ENCODE data around the gene CIB4.
"Not testable (repeated sequence)": the region's sequence is repeated elsewhere in the genome, so short reads cannot be mapped to it uniquely, and the experiment has no call there.

CIB4 gene

GRCh38 chr2:26568076-26568890 is 72.9 kb downstream of the CIB4 start:
- no peak for DNase-seq (ENCODE audit: low spot score)

- no peak for DNase-seq (ENCODE audit: low spot score)
These were observed 73.6 kb downstream of the CIB4 start for GRCh38 chr2:26567534-26567933.

- not testable (repeated sequence) for DNase-seq (ENCODE audit: low spot score)
These were observed 74.4 kb downstream of the CIB4 start for GRCh38 chr2:26566731-26567130.

GRCh38 chr2:26566081-26566375 is 75.1 kb downstream of the CIB4 start:
- no peak for DNase-seq (ENCODE audit: low spot score)

- DNase-seq (ENCODE audit: low spot score), result no peak
These were observed 77.0 kb downstream of the CIB4 start for GRCh38 chr2:26564121-26564644.

- no peak for DNase-seq (ENCODE audit: low spot score)
These were observed 77.5 kb downstream of the CIB4 start for GRCh38 chr2:26563686-26564085.

GRCh38 chr2:26562811-26563645 is 78.1 kb downstream of the CIB4 start:
- peak; percentile 95 for DNase-seq (ENCODE audit: low spot score)

DNA sequence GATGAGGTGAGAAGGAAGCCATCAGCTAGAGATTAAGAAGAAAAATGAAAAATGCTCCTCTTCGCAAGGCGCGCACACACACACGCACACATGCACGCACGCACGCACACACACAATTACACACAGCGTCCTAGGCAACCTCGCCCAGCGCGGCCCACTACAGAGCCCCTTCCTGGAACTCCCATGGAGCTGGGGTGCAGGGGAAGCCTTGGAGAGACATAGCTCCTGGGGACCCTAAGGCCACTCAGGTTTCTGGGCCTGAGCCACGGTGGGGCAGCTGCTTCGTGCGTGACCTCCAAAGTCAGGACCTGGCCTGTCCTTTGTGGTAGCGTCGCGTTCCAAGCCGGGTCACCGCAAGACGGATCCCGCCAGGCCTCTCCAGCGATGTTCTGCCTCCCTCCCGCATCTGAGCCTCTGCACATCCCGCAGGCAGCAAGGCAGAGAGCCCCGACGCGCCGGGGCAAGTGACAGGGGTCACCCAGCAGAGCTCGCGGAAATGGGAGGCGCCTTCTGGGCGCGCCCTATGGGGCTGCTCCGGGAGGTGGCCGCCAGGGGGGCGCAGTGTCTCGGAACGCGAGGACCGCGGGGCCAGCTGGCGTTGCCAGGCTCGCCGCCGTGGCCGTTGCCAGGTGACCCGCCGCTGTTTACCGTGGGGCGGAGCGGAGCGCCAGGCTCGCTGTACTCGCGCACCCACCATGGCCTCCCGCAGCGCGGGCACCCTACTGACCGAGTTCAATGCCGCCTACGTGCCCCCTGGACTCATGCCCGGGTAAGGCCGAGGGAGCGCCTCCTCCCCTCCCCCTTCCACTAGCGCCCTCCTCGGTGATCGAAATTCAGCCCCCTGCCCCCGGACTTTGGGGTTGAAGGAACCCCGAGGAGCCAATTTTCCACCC is 79.0 kb downstream of the CIB4 start:
- peak; percentile 40 for DNase-seq (ENCODE audit: low spot score)

DNA sequence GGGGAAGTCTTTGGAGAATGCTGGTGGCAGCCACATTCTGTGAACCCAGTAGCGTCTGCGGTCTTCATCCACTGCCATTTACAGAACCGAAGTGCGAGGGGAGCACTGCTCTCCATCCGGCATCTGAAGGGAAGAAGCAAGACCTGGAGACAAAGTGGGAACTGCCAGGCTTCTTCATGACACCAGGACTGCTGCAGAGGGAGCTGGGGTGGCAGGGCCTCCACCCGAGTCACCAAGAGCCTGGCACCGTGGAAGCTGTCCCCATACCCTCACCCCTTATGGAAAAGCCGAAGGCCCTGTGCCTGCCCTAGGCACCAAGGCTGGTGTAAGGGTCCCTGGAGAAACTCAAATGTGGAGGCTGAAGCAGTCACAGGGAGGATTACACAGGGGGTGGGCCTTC is 79.8 kb downstream of the CIB4 start:
- no peak for DNase-seq (ENCODE audit: low spot score)

DNA sequence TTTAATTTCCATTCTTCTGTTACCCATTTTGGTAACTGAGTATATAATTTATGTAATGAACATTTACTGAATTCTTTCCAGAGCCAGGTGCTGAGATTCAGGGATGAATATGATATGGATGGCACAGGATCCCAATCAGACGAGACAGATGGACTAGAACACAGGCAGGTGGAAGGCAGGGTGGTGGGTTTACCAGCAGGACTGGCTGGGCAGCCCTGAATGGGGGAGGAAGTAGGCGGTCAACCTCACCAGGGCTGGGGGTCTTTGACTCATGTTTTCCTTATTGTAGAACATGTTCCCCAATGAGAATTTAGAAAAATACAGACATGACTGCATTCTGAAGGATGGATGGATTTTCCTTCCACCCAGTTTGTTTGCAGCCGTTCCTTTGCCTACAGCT is 80.3 kb downstream of the CIB4 start:
- no peak for DNase-seq (ENCODE audit: low spot score)

GRCh38 chr2:26559556-26559955 is 81.6 kb downstream of the CIB4 start:
- no peak for DNase-seq (ENCODE audit: low spot score)

- no peak for DNase-seq (ENCODE audit: low spot score)
These were observed 82.1 kb downstream of the CIB4 start for GRCh38 chr2:26559044-26559405.

- DNase-seq (ENCODE audit: low spot score), result no peak
These were observed 82.7 kb downstream of the CIB4 start for GRCh38 chr2:26558271-26559043.

- DNase-seq (ENCODE audit: low spot score), result no peak
These were observed 83.8 kb downstream of the CIB4 start for GRCh38 chr2:26557244-26557925.

DNA sequence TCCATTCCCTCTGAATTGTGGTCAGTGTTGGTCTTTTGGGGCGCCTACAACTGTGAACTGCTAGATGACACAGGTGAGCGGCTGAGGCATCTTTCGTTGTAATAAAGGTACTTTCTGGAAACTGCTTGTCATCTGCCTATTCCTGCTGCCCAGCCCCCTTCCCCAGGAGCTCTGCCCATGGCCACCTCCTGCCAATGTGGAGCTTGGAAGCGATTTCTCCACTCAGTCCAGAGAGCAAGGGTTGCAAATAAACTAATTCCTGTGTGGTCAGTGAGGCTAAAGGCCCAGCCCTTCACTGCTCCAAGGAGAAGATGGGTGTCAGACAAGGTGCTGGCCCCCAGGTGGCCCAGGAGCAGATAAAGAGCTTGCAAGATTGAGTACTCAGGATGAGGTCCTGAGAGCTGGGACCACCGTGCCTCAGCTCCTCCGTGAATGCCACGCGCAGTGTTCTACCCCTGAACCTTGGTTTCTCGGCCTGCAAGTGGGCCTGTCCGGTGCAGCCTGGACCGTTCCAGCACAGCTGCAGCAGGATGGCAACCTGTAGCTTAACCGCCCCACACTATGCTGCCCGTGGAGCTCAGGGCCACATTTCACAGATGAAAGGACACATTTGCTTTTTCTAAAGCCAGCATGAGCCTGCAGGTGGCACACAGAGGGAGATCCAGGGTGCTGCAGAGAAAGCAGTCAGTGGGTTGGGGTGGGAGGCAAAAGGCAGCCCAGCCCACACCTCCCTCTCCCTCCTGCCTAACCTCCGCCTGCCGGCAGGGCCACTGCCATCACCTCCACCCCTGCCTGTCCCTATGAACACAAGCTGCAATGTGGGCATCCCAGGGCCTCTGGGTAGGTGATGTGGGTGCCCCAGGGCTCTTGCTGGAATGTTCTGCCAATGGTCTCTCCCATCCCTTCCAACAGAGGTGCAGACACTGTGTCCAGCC is 84.6 kb downstream of the CIB4 start:
- DNase-seq (ENCODE audit: low spot score), result no peak

DNA sequence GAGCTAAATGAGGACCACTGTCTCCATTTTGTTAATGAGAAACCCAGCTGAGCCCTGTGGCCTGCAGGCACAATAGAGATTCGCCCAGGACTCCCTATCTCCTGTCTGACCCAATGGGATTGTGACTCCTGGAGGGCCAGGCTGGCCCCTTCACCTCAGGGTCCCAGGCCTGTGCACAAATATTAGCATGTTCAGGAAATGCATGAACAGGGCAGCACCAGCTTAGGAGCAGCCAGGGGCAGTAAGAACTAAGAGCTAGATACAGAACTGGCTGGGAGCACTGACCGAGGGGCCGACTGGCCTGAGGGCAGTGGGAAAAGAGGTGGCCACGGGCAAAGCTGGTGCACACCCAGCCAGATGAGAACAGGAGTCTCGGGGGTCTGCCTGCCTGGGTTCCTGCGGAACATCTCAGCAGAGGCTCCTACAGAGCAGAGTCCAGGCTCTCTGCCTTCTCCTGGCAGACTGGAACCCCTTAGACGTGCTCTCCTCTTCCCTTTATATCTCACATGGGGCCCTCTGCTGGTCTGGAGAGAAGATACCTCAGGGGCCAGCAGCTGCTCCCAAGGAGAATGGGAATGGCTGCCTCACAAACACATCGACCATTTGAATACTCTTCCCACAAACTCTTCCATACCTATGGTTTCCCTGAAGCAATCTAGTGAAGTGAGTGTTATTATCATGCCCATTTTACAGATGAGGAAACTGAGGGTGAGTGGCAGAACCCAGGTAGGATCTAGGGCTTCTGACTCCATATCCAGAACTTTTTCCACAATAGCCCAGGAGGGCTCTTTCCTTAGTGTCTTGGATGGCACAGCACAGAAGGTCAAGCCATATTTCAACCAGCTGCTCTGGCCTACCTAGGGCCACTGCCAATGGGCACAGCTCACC is 85.7 kb downstream of the CIB4 start:
- DNase-seq (ENCODE audit: low spot score), result no peak

DNA sequence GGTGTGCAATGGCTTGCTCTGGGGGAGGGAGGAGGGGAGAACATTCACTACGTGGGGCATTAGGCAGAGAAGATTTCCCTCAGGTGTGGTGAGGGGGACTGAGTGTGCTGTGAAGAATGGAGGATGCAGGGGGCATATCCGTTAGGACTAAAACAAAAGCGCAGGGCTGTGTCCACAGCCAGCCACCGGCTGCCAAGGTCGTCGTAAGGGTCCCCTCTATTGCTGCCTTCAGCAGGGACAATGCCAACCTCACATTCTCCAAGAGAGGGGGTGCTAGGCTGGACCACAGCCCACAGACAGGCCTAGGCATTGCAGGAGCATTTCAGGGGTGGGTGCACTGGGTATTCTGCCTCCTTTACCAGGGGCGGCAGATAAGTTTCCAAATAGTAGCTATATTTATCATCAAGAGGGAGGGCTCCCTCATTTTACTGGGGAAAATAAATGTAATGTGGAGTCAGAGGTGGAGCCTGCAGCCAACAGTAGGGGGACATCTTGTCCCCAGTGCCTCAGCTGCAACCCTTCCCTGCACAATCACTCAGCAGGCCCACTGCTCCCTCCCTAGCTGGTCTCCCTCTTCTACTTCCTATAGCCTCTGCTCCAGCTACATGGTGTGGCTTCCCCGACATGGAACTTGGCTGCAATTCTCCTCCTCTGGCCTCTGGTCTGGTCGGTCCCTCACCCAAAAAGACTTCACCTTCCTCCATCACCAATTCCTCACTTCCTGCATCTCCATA is 88.4 kb downstream of the CIB4 start:
- no peak for DNase-seq (ENCODE audit: low spot score)
